NCI-H146 (cell line): ENCODE measurements around the gene SPTBN2.
A peak's percentile ranks its signal among the peaks of the same experiment; 100 is the strongest.
"Not testable (repeated sequence)": the region's sequence is repeated elsewhere in the genome, so short reads cannot be mapped to it uniquely, and the experiment has no call there.

Experiments used
- DNase-seq: peaks from one replicate; lab custom pipeline; 2025; lab: John Stamatoyannopoulos, UW

SPTBN2 gene

DNA sequence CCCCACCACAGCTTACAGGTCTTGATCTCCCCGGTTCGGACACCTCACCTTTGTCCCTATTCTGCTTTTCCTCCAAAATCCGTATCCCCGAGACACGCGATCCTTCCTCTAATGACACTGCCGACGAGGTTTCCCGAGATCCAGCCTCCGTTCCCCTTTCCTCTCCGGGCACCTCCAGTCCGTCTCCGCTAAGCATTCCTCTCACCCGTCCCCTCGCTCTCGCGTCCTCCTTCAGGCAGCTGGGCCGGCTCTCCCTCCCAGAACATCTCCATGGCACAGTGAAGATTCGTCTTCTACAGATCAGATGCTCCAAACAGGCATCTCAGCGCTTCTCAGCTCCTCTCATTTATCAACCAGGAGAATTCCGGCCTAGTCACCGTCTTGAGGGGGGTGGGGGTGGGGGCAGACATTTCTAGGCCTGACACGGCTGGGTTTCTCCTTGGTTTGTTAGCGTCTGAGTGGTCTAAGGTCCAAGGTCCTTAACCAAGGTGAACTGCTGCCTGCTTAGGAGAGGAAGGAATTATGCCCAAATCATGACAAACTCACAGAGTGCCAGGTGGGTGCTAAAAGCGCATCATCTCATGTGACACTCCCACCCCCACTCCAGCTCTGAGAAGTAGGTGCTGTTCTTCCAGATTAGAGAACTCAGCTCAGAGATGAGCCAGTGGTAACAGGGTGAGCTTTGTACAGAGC lies at the start of gene SPTBN2:
TSS of gene SPTBN2 (minus strand) at position 524 of the 693 bp plus-strand sequence. CDS start 7,976 bp downstream, outside the sequence.
- peak; percentile 51 for DNase-seq

DNA sequence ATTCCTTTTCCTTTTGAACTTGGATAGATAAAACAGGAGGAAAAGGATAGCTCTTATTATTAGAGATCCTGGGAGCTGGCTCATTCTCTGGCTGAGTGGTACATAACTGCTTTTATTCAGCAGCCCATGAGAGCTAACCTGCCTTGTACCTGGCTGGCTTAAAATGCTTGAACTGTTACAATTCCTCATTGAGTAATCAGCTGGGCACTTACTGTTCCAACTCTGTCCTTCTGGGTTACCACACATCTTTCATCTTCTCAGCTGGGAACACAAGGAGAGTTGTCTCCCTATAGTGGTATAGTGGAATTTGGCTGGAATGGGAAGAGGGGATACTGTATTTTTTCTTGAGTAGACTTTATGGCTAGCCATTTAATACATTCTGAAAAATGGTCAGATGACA lies 39.8 kb upstream of the SPTBN2 start:
- no peak for DNase-seq

DNA sequence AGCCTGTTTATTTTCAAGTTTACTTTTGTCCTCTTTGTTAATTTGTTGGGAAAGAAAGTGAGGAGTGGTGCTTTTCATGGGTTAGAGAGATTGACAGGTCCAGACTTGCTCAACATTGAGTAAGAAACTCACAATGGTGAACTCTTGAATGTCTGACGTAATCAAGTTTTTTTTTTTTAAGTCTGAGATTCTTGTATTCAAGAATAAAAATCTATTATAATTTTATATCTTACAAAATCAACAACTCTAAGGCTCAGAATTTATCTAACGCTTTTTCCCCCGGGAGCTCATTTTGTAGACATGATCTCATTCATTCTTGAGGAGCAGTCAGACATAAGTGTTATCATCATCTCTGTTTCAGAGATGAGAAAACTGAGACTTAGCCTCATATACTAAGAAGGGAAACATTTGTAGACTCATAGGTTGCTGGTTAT lies 39.1 kb upstream of the SPTBN2 start:
- no peak for DNase-seq

DNA sequence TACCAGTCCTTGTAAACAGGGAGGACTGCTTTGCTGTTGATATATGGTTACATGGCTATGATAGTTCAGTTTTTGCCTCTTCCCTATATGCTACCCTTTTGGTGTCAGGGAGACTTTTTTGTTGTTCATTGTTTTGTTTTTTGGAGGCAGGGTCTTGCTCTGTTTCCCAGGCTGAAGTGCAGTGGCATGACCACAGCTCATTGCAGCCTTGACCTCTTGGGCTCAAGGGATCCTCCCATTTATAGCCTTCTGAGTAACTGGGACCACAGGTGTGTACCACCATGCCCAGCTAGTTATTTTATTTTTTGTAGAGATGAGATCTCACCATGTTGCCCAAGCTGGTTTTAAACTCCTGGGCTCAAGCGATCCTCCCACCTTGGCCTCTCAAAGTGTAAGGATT lies 38.6 kb upstream of the SPTBN2 start:
- DNase-seq, result no peak

DNA sequence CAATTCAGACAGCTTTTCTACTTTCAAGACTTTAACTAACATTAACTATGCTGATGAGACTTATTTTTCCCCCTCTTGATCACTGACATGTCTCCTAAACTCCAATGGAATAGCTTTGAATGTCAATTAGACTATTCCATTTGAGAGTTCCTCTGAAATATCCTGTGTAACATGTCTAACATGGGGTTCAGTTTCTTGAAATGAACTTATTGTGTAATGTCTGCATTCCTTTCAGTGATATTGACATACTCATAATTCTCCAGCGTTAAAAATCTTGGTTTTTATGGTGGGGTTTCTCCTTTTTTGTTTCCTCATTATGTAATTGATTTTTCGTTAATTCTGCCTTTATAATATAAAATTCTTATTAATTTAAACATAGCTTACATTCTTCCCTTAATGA lies 37.7 kb upstream of the SPTBN2 start:
- DNase-seq, result no peak

DNA sequence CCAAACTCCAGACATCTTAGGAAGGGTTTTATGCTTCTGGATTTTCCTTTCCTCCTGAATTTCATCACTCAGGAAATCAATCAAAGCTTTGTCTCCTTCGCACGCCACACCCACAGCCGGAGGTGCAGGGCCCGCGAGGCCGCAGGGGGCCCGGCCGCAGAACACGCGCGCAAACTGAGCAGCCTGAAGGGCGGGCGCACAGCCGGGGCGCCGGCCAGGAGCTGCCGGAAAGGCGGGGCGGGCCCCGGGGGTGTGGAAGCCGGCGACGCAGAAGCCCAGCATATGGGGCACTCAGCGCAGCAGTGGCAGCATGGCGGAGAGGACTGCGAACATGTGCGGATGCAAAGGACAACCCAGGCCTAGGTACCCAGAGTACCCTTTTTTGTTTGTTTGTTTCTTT lies 33.1 kb upstream of the SPTBN2 start:
- DNase-seq, result no peak

DNA sequence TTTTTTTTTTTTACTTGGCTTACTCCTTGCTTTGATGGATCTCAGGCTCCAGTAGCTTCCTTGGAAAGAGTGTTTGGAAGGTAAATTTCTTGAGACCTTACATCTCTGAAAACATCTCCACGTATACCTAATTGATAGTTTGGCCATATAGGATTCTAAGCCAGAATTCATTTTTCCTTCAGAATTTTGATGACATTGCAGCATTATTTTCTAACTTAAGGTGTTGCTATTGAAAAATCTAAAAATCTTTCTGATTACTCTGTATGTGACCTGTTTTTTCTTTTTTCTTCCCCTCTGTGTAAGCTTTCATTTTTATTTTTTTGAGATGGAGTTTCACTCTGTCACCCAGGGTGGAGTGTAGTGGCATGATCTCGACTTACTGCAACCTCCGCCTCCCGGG lies 23.1 kb upstream of the SPTBN2 start:
- DNase-seq, result no peak

DNA sequence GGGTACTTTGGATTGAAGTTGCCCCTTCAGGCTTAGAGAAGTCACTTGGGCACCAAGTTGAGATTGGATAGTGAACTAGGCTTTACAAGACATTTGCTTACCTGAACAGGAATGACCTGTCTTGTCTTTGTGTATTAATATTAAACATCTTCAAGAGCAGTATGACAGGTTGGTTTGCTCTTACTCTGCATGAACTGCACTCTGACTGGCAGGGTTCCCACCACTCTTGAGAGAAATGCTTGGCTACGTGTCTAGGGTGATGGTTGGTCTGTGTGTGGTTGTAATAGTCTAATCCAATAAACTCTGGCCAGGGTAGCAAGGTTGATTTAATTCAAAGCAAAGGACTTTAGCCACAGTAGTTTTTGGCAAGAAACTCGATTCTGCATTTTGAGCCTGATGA lies 20.1 kb upstream of the SPTBN2 start:
- no peak for DNase-seq

DNA sequence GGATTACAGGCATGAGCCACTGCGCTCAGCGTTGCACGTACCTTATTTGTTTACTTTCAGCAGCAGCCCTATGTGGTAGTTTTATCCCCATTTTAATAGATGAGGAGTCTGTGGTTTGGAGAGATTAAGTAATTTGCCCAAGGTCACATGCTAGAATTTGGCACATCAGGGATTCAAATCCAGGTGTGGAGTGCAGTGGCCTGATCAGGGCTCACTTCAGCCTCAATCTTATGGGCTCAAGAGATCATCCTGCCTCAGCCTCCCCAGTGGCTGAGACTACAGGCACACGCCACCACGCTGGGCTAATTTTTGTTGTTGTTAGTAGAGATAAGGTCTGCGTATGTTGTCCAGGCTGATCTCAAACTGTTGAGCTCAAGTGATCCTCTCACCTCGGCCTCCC lies 18.5 kb upstream of the SPTBN2 start:
- DNase-seq, result no peak

DNA sequence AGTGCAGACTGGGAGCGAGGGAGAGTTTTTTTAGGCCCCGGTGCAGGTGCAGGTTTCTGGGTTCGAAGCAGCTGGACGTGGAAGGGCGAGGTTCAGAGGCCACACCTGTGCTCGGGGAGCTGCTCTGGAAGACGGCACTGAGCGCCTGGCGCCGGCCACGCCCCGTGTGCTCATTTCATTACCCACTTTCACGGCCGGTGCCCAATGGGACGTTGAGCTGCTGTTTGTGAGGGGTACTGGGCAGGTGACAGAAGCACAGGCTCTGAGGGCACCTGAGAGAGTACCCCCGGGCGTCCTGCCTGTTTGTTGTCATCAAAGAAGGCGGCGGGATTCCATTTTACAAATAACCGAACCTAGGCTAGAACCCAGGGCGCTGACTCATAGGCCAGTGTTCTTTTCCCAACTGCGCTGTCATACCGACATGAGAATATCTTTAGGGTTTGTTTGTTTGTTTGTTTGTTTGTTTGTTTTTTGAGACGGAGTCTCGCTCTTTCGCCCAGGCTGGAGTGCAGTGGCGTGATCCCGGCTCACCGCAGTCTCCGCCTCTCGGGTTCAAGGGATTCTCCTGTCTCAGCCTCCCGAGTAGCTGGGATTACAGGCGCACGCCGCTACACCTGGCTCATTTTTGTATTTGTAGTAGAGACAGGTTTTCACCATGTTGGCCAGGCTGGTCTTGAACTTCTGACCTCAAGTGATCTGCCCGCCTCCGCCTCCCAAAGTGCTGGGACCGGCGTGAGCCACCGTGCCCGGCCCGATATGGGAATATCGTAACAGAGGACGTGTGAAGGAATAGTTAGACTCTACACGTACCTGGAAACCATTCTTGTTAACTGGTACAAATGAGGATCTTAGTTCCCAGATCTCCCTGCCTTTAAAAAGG lies 16.6 kb upstream of the SPTBN2 start:
- DNase-seq, result peak; percentile 68

DNA sequence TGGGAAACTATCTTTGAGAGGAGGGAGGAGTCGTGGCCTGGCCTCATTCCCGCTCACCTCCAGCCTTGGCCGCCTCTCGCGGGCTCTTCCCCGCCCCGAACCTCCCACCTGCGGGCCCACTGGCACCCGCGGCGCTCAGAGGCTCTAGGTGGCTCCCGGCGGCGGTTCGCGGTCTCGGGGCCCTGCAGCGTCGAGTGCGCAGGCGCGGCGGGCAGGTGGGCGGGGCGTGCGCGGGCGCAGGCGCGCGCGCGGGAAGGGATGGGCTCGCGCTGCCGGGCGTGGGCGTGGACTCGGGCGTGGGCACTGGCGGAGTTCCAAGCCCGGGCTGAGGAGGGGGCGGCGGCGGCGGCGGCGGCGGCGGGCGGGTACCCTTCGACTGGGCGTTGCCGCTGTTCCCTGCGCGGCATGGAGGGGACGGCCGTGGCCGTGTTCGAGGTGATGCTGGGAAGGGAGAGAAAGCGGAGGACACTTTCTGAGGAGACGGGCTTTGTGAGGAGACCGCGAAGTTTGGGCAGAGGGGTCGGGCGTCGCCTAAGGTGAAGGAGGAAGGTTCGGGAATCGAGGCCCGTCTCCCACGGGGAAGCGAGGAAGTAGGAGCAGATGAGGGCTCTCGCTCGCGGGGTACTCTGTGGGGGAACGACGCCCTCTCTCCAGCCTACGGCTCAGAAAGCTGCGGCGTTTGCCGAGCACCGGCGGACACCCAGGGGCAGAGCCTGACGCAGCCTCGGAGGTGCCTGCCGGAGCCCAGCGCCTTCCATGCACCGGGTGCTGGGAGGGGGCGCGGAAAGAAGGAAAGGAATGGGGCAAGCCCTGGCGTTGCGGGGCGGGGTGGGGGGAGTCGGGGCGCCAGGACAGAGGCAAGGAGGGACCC lies 15.7 kb upstream of the SPTBN2 start:
- DNase-seq, result peak; percentile 91

DNA sequence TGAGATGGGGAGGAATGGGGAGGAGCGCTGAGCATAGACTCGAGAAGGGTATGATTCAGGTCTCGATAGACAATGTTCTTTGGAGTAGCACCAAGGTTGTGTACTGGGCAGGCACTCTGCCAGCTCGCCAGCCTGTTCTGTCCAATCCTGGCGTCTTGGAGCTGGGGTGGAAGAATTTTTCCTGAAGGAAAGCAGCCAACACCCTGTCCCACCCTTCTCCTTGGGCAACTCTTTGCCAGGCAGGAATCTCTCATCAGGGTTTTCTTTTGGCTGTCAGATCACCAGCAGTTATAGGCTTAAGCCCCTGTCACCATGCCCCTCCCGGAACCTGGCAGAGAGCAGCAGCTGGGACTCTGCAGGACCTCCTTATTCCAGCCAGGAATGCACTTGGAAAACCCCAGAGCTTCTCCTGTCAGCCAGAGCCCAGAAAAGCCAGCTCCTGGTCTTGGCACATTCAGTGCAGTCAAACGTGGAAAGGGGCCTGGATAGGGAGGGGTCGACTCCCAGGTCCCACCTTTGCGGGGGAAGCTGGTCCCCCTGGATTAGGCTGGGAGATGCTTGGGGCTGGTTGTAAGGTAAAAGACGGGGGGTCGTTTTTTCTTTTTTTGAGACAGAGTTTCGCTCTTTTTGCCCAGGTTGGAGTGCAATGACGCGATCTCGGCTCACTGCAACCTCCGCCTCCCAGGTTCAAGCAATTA lies 14.4 kb upstream of the SPTBN2 start:
- no peak for DNase-seq

DNA sequence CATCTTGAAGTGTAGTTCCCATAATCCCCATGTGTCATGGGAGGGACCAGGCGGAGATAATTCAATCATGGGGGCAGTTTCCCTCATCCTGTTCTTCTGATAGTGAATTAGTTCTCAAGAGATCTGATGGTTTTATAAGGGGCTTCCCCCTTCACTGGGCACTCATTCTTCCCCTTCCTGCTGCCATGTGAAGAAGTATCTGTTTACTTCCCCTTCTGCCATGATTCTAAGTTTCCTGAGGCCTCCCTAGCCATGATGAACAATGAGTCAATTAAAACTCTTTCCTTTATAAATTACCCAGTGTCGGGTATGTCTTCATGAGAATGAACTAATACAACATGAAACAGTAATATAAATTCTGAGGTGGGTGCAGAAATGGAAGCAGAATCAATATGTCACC lies 12.1 kb upstream of the SPTBN2 start:
- no peak for DNase-seq

DNA sequence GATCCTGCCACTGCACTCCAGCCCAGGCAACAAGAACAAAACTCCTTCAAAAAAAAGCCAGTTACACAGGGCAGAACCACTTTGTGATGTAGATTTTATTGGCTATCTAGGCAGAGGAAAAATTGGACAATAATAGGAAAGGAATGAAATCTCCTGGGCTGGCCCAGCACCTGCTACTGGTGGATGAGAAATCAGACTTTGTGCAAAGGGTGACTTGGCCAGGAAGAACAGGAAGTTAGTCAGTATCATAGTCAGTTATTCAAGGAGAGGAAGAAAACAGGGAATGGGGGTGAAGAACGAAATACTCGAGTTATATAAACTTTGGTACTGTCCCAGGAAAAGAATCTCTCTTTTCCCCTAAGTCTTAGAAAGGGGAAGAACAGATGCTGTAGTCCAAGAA lies 11.0 kb upstream of the SPTBN2 start:
- DNase-seq, result no peak

DNA sequence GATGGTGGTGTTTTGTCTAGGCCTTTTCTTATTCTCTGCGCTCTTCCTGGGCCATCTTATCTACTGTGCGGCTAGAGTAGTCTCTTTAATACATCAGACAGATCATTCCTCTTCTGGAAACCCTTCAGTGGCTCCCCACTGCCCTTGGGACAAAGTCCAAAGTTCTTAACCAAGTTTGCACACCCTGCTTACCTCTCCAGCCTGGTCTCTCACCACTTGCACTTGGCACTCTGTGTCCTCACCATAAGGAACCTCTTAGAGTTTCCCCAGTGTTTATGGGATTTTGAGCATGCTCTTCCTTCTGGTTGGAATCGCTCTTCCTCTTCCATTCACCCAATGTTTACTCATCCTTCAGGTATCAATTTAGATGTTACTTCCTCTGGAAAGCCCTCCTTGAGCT lies 5.2 kb upstream of the SPTBN2 start:
- no peak for DNase-seq

DNA sequence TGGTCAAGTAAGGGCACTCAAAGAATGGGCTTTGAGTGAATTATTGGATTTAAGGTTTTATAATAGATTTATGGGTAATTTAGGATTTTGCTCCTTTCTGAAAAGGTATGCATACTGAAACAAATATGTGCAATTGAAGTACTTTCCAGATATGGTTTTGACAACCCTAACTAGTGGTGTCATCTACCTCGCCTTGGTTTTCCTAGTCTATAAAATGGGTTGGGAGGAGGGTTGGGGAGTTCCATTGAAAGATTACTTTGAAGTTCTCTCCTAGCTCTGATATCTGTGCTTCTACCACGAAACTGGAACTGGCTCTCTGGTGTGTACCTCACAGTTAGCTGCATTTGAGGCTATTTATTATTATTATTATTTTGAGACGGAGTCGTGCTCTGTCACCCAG lies 431 bp upstream of the SPTBN2 start:
- no peak for DNase-seq

DNA sequence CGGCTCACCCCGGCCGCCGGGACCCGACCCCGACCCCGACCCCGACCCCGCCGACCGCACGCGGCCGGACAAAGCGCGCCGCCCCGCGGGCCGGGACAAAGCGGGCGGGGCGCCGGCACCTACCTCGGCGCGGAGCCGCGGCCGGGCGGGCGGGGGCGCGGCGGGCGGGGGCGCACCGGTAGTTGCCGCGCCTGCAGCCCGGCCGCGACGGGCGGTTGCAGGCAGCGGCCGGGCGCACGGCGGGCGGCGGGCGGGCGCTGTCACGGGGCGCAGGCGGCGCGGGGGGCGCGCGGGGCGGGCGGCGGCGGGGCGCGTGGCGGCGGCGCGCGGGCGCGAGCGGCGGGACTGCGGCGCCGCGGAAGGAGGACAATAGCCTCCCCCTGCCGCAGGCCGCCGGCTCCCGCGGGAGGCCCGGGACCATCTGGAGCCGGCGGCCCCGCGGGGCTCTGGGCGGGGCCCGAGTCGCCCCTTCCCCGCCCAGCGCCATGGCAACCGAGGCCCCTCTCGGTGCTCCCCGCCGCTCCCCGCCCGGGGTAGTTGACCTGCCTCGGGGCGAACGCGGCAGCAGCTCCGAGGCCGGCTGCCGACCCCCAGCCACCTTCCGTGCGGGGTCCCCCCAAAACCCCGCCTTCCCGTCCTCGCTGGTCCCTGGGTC lies 851 bp downstream of the SPTBN2 start:
- peak; percentile 71 for DNase-seq

DNA sequence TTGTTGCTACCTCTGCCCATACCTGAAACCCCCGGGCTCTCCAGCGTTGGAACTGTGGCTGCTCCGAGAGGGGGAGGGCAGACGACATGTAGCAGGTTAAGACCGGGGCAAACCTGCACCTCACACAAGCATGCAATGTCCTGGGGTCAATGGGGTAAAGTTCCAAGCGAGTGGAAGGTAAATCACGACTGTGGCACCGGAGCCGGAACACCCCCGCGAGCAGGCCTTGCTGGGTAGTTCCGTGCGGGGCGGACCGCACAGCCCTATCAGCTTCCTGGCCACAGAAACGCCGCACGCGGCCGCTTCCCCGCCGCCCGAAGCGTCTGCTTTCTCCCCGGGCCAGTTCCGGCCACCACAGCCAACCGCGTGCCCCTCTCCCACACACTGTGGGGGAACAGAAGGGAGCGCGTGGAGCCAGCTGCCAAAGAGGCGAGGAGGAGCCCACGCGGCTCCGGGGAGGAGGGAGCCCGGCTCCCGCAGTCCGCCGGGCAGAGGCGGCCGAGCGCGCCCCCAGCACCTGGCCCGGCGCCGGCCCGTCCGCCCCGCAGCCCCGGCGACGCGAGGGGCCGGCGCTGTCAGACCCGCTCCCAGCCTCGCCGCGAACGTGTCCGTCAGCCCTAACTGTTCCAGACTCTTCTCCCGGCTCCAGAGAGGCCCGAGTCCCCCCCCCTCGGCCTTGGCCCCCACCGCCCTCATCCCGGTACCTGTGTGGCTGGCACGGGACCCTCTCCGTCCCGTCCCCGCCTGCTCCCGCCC lies 1.6 kb downstream of the SPTBN2 start:
- peak; percentile 43 for DNase-seq

DNA sequence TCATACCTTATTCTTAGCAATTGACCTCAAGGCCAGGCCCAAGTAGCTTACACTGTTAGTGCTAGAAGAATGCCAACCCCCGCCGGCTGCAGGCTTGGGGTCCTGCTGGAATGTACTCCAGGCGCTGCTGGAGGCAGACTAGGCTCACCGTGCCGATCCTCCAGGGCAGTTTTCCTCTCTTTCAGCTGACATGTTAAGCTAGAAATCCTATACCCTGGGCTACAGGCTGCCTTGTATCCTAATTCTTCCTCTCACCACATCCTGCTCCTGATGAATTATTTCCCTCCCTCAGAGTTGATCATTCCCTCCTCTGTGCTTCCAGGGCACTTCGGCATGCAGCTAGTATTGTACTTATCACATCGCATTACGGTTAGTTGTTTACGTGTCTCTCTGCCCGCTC lies 3.4 kb downstream of the SPTBN2 start:
- DNase-seq, result no peak

DNA sequence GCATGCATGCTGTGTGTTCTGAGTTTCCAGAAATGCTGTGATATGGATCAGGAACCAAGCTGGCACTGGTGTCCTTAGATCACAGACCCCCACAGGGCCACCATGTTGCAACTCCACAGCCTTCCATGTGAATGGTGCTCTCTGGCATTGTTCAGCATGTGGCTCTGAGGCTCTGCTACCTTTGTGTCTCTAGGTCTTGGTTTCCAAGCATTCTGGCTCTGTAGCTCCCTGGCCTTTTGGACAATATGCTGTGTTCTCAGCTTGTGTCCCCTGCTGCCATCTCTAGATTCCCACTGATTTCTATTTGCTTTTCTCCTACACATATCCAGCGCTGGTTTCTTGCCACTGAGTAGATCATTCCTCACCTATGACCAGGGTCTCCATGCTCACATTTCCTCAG lies 3.9 kb downstream of the SPTBN2 start:
- peak; percentile 40 for DNase-seq

DNA sequence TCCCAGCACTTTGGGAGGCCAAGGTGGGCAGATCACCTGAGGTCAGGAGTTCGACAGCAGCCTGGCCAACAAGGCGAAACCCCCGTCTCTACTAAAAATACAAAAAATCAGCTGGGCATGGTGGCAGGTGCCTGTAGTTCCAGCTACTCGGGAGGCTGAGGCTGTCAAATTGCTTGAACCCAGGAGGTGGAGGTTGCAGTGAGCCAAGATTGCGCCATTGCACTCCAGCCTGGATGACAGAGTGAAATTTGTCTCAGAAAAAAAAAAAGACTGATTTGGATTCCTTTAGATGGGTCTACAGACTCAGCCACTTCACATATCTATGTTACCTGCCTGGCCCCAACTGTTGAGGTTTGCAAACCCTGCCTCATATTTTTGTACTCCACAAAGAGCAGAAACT lies 4.8 kb downstream of the SPTBN2 start:
- not testable (repeated sequence) for DNase-seq
